Activated gamma-delta T cell (primary cell): ENCODE measurements around the gene ABL1.
"Not testable (repeated sequence)": the region's sequence is repeated elsewhere in the genome, so short reads cannot be mapped to it uniquely, and the experiment has no call there.

ENCODE experiments used
- DNase-seq: peaks from one replicate; lab custom pipeline; 2025; lab: John Stamatoyannopoulos, UW
- total RNA-seq, 2 donors: gene quantifications; one replicate each; lab custom pipeline; 2026; lab: John Stamatoyannopoulos, UW

ABL1 gene
- 68.8 to 95.6 reads per million in 2 donors for total RNA-seq

GRCh38 chr9:130834371-130835336 lies at the start of gene ABL1:
Gene ABL1, plus strand, starts transcription at chr9:130835254. Its CDS starts 193 bp downstream, at chr9:130835447.
- DNase-seq = peak; percentile 68

- no peak for DNase-seq
Observed at GRCh38 chr9:130785940-130786508, 49.0 kb upstream of the ABL1 start.

- DNase-seq = no peak
Observed at GRCh38 chr9:130786526-130786925, 48.5 kb upstream of the ABL1 start.

GRCh38 chr9:130789747-130790672 lies 45.0 kb upstream of the ABL1 start:
- DNase-seq = no peak

GRCh38 chr9:130791303-130791894 lies 43.7 kb upstream of the ABL1 start:
- DNase-seq = no peak

- DNase-seq = no peak
Observed at GRCh38 chr9:130793589-130793988, 41.5 kb upstream of the ABL1 start.

- not testable (repeated sequence) for DNase-seq
Observed at GRCh38 chr9:130794021-130794420, 41.0 kb upstream of the ABL1 start.

GRCh38 chr9:130794423-130794822 lies 40.6 kb upstream of the ABL1 start:
- DNase-seq = not testable (repeated sequence)

GRCh38 chr9:130794923-130795495 lies 40.0 kb upstream of the ABL1 start:
- no peak for DNase-seq

GRCh38 chr9:130803116-130803515 lies 31.9 kb upstream of the ABL1 start:
- not testable (repeated sequence) for DNase-seq

GRCh38 chr9:130805510-130806326 lies 29.3 kb upstream of the ABL1 start:
- no peak for DNase-seq

GRCh38 chr9:130806327-130806716 lies 28.7 kb upstream of the ABL1 start:
- DNase-seq = no peak

- no peak for DNase-seq
Observed at GRCh38 chr9:130810609-130811136, 24.4 kb upstream of the ABL1 start.

GRCh38 chr9:130815242-130815808 lies 19.7 kb upstream of the ABL1 start:
- DNase-seq = no peak

- no peak for DNase-seq
Observed at GRCh38 chr9:130817914-130818313, 17.1 kb upstream of the ABL1 start.

- no peak for DNase-seq
Observed at GRCh38 chr9:130820135-130820738, 14.8 kb upstream of the ABL1 start.

- no peak for DNase-seq
Observed at GRCh38 chr9:130823435-130823834, 11.6 kb upstream of the ABL1 start.

- DNase-seq = no peak
Observed at GRCh38 chr9:130824079-130824478, 11.0 kb upstream of the ABL1 start.

GRCh38 chr9:130824643-130825350 lies 10.3 kb upstream of the ABL1 start:
- DNase-seq = no peak
